IMR-90 (cell line): Measurements from ENCODE around the gene BCAR1. TPM values are rescaled to one million over a fixed set of nuclear protein-coding genes. Genes with fewer than 3 reads are reported as not detected.

Experiments used
- ATAC-seq: fragments of 200-7000 bp; cut with Tn5 transposase; 2 replicates; pipeline ENCODE4 v1.9.1; 2020; ENCODE audit warnings: low read depth, mild to moderate bottlenecking, moderate library complexity
- BruUV-seq: library from RNA; stranded (reverse); fragments of 400-500 nt; replicated peaks from 2 replicates; lab custom pipeline; 2021; lab: Mats Ljungman, UMichigan
- CTCF ChIA-PET: fragments of 300-600 bp; formaldehyde crosslinking; extraction: SDS; loops from one replicate; lab custom pipeline; 2021; ENCODE audit warnings: antibody characterized with exemption; lab: Yijun Ruan, JAX
- POLR2A ChIA-PET: fragments of 300-600 bp; sonication (Branson Sonifier 250); formaldehyde crosslinking; loops from one replicate; lab custom pipeline; 2022; ENCODE audit warnings: antibody characterized with exemption; ENCODE audit not compliant: unreplicated experiment; lab: Charles Lee
- DNase-seq: peaks from one replicate; pipeline ENCODE4 v3.0.0; 2013
- H2AFZ ChIP-seq: replicated peaks from 2 replicates; pipeline ENCODE3; 2013; ENCODE audit warnings: low read length, mild to moderate bottlenecking; ENCODE audit not compliant: poor library complexity
- H2AK5ac ChIP-seq: 2 replicates; pipeline ENCODE4 v1.6.1; 2013; ENCODE audit warnings: low read depth, low read length, inconsistent platforms
- H2AK9ac ChIP-seq: replicated peaks from 2 replicates; pipeline ENCODE3; 2013; ENCODE audit warnings: mild to moderate bottlenecking, low read depth, low read length, moderate library complexity; ENCODE audit not compliant: poor library complexity
- H2BK120ac ChIP-seq: 2 replicates; pipeline ENCODE4 v1.6.1; 2013; ENCODE audit warnings: low read depth, low read length, inconsistent platforms
- H2BK15ac ChIP-seq: 3 replicates; pipeline ENCODE4 v1.6.1; 2013; ENCODE audit warnings: low read depth, low read length, inconsistent platforms
- H2BK20ac ChIP-seq: 2 replicates; pipeline ENCODE4 v1.6.1; 2013; ENCODE audit warnings: low read depth, mild to moderate bottlenecking, inconsistent platforms, low read length, moderate library complexity
- H2BK5ac ChIP-seq: 2 replicates; pipeline ENCODE4 v1.6.1; 2013; ENCODE audit warnings: mild to moderate bottlenecking, low read depth, low read length, inconsistent platforms; ENCODE audit not compliant: poor library complexity, severe bottlenecking
- H3K14ac ChIP-seq: replicated peaks from 2 replicates; pipeline ENCODE4 v1.6.1; 2013; ENCODE audit warnings: low read depth, low read length, inconsistent platforms
- H3K18ac ChIP-seq: 2 replicates; pipeline ENCODE4 v1.6.1; 2013; ENCODE audit warnings: low read depth, low read length, control low read depth
- H3K23ac ChIP-seq: 2 replicates; pipeline ENCODE4 v1.6.1; 2013; ENCODE audit warnings: low read depth, low read length, inconsistent platforms
- H3K27ac ChIP-seq: 2 replicates; pipeline ENCODE4 v1.5.1; 2013; ENCODE audit warnings: mild to moderate bottlenecking, control low read depth, low read length; ENCODE audit not compliant: insufficient read depth
- H3K27me3 ChIP-seq: 2 replicates; pipeline ENCODE4 v1.6.1; 2013; ENCODE audit warnings: low read length; ENCODE audit not compliant: control insufficient read depth, insufficient read depth
- H3K36me3 ChIP-seq: 2 replicates; pipeline ENCODE4 v1.6.1; 2013; ENCODE audit warnings: low read length, mixed read lengths; ENCODE audit not compliant: control insufficient read depth, insufficient read depth
- H3K4ac ChIP-seq: 2 replicates; pipeline ENCODE4 v1.6.1; 2013; ENCODE audit warnings: low read depth, low read length, inconsistent platforms
- H3K4me1 ChIP-seq: 2 replicates; pipeline ENCODE4 v1.6.1; 2013; ENCODE audit warnings: low read length, mixed read lengths; ENCODE audit not compliant: control insufficient read depth, insufficient read depth
- H3K4me2 ChIP-seq: 2 replicates; pipeline ENCODE4 v1.6.1; 2013; ENCODE audit warnings: low read depth, mild to moderate bottlenecking, control low read depth, low read length, moderate library complexity
- H3K4me3 ChIP-seq: 2 replicates; pipeline ENCODE4 v1.5.1; 2013; ENCODE audit warnings: low read depth, mild to moderate bottlenecking, control low read depth, low read length, moderate library complexity; ENCODE audit not compliant: insufficient read depth
- H3K56ac ChIP-seq: 2 replicates; pipeline ENCODE4 v1.6.1; 2013; ENCODE audit warnings: low read length, inconsistent platforms; ENCODE audit not compliant: insufficient read depth; ENCODE audit errors: extremely low read depth
- H3K79me1 ChIP-seq, 2 experiments: 2 replicates each; pipeline ENCODE4 v1.6.1; 2013; ENCODE audit warnings: low read length in 2 of 2, inconsistent platforms in 1 of 2, low read depth in 1 of 2
- H3K9ac ChIP-seq: 2 replicates; pipeline ENCODE4 v1.6.1; 2013; ENCODE audit warnings: low read depth, low read length, control low read depth
- H3K9me1 ChIP-seq: 2 replicates; pipeline ENCODE4 v1.6.1; 2013; ENCODE audit warnings: low read length, inconsistent platforms; ENCODE audit not compliant: insufficient read depth
- H3K9me3 ChIP-seq: 2 replicates; pipeline ENCODE4 v1.6.1; 2013; ENCODE audit warnings: low read length; ENCODE audit not compliant: control insufficient read depth, insufficient read depth
- H4K20me1 ChIP-seq: 2 replicates; pipeline ENCODE4 v1.6.1; 2013; ENCODE audit warnings: low read length, inconsistent platforms; ENCODE audit not compliant: insufficient read depth
- H4K5ac ChIP-seq: 2 replicates; pipeline ENCODE4 v1.6.1; 2013; ENCODE audit warnings: mild to moderate bottlenecking, low read depth, low read length, control low read depth
- H4K8ac ChIP-seq, 2 experiments: 2 replicates each; pipeline ENCODE4 v1.6.1; 2013; ENCODE audit warnings: low read depth in 2 of 2, low read length in 2 of 2, control low read depth in 1 of 2, inconsistent platforms in 1 of 2
- H4K91ac ChIP-seq: 2 replicates; pipeline ENCODE4 v1.6.1; 2013; ENCODE audit warnings: low read depth, low read length, inconsistent platforms; ENCODE audit not compliant: insufficient read depth
- BHLHE40 ChIP-seq: fragments of 150-350 bp; IDR thresholded peaks from 2 replicates; pipeline ENCODE4 v1.6.1; 2016; ENCODE audit warnings: mild to moderate bottlenecking, low read depth, low read length
- FOS ChIP-seq: fragments of 150-350 bp; IDR thresholded peaks from 2 replicates; pipeline ENCODE4 v1.6.1; 2016; ENCODE audit warnings: low read depth, low read length
- MAFK ChIP-seq: IDR thresholded peaks from 2 replicates; pipeline ENCODE4 v1.6.1; 2012; ENCODE audit warnings: low read depth, low read length, improper control_type of control experiment
- POLR2A ChIP-seq: IDR thresholded peaks from 2 replicates; pipeline ENCODE4 v1.6.1; 2012; ENCODE audit warnings: mild to moderate bottlenecking, low read depth, low read length
- SMC3 ChIP-seq: fragments of 150-350 bp; IDR thresholded peaks from 2 replicates; pipeline ENCODE4 v1.6.1; 2016; ENCODE audit warnings: low read depth, mild to moderate bottlenecking, antibody characterized with exemption, low read length, moderate library complexity
- WGBS, 2 experiments: methylation state at CpG; one replicate each; pipeline versions ENCODE4 v1.1.5 to v1.1.7; 2013; ENCODE audit warnings: missing lambda C conversion rate in 2 of 2; ENCODE audit not compliant: insufficient read length in 1 of 2; ENCODE audit errors: extremely low coverage in 2 of 2; 5-methylcytosine and 5-hydroxymethylcytosine counted together
- dilution Hi-C: fragments of 300-500 bp; cut with HindIII; formaldehyde crosslinking; loops from one replicate; pipeline ENCODE4 v1.14.3; 2018; ENCODE audit warnings: low sequenced_read_pairs; ENCODE audit not compliant: unreplicated experiment
- in situ Hi-C: fragments of 300-500 bp; cut with MboI; formaldehyde crosslinking; loops from 3 replicates; pipeline ENCODE4 v1.14.3; 2019; ENCODE audit warnings: low sequenced_read_pairs, inconsistent platforms, mixed read lengths
- intact Hi-C: fragments of 100-400 bp; cut with micrococcal nuclease; formaldehyde crosslinking; loops from 2 replicates; pipeline ENCODE4 v1.10.0; 2022
- polyA plus RNA-seq, 3 experiments: library from polyadenylated mRNA; depleted of rRNA; stranded (reverse); fragments of >200 nt; gene quantifications; 2 replicates each; pipeline ENCODE4 v1.2.3, GENCODE V29; 2012; ENCODE audit warnings: low replicate concordance in 1 of 3
- total RNA-seq: library from RNA; depleted of rRNA; stranded (reverse); fragments of >200 nt; gene quantifications from 2 replicates; pipeline ENCODE4 v1.2.3, GENCODE V29; 2012
- TF ChIP-seq, protein P1 (sequence below): conservative IDR thresholded peaks from 2 replicates; pipeline ENCODE4 v1.5.1; 2012; ENCODE audit warnings: mild to moderate bottlenecking, low read depth, low read length, improper control_type of control experiment
- TF ChIP-seq, protein P2 (sequence below): fragments of 150-350 bp; IDR thresholded peaks from 2 replicates; pipeline ENCODE4 v1.6.1; 2016; ENCODE audit warnings: low read depth, mild to moderate bottlenecking, low read length, moderate library complexity, borderline replicate concordance

The BCAR1 gene
- total and polyA plus RNA-seq, 2 of the 4 experiments (the other 2 are of a cell fraction) = 18.1 to 99.4 TPM

GRCh38 chr16:75288181-75288580 lies 36.8 kb upstream of the BCAR1 start:
- Histone ChIP-seq H2BK15ac (no peak overlapping the region), H2AK9ac (no peak overlapping the region), H4K8ac (no peak overlapping the region), H3K56ac (no peak overlapping the region), H3K36me3 (peaks cover 14% of the 10 kb centered on the region), H3K9ac (no peak overlapping the region), H4K20me1 (no peaks in the 10 kb centered on the region), H3K27ac (no peak overlapping the region), H3K79me1 (no peaks in the 10 kb centered on the region; a peak in 1 of 4 replicates), H3K9me1 (peaks cover 12% of the 10 kb centered on the region), H3K14ac (no peak overlapping the region; the same call in 1 of the 2 replicates), H2AFZ (no peak overlapping the region), H3K9me3 (no peaks in the 10 kb centered on the region), H4K5ac (no peak overlapping the region), H2BK20ac (no peak overlapping the region), H2BK120ac (no peak overlapping the region), H3K27me3 (no peaks in the 10 kb centered on the region), H3K18ac (no peak overlapping the region), H2AK5ac (no peak overlapping the region), H3K4ac (no peak overlapping the region), H3K4me2 (no peak overlapping the region), H3K23ac (no peak overlapping the region), H2BK5ac (no peak overlapping the region), H3K4me3 (no peak overlapping the region), H3K4me1 (no peaks in the 10 kb centered on the region), H4K91ac (no peak overlapping the region)
- CTCF ChIA-PET = no interaction called here
- TF ChIP-seq BHLHE40 (no peak), SMC3 (no peak), FOS (no peak), MAFK (no peak), POLR2A (no peak)
- TF ChIP-seq, protein P1, sequence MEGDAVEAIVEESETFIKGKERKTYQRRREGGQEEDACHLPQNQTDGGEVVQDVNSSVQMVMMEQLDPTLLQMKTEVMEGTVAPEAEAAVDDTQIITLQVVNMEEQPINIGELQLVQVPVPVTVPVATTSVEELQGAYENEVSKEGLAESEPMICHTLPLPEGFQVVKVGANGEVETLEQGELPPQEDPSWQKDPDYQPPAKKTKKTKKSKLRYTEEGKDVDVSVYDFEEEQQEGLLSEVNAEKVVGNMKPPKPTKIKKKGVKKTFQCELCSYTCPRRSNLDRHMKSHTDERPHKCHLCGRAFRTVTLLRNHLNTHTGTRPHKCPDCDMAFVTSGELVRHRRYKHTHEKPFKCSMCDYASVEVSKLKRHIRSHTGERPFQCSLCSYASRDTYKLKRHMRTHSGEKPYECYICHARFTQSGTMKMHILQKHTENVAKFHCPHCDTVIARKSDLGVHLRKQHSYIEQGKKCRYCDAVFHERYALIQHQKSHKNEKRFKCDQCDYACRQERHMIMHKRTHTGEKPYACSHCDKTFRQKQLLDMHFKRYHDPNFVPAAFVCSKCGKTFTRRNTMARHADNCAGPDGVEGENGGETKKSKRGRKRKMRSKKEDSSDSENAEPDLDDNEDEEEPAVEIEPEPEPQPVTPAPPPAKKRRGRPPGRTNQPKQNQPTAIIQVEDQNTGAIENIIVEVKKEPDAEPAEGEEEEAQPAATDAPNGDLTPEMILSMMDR = no peak
- TF ChIP-seq, protein P2, sequence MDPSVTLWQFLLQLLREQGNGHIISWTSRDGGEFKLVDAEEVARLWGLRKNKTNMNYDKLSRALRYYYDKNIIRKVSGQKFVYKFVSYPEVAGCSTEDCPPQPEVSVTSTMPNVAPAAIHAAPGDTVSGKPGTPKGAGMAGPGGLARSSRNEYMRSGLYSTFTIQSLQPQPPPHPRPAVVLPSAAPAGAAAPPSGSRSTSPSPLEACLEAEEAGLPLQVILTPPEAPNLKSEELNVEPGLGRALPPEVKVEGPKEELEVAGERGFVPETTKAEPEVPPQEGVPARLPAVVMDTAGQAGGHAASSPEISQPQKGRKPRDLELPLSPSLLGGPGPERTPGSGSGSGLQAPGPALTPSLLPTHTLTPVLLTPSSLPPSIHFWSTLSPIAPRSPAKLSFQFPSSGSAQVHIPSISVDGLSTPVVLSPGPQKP = no peak
- DNase-seq (no peak), ATAC-seq (no peak)
- intact Hi-C loops (no loop called here), dilution Hi-C loops (no loop called here), in situ Hi-C loops (no loop called here)
- no TSS peak for BruUV-seq
- 86% methylated on average over 1 of the region's 7 CpGs; no CpG with 5 or more reads in 1 of the 2 experiments for WGBS, 2 experiments
- POLR2A ChIA-PET = no interaction called here
